Activated naive CD4-positive, alpha-beta T cell treated with Interleukin-2 at 50 U/mL for 16 hours (primary cell): Measurements from ENCODE around the gene NSD1.

ENCODE experiments used
- DNase-seq: peaks from one replicate; pipeline ENCODE4 v3.0.0-alpha.2; 2020

Gene NSD1

DNA sequence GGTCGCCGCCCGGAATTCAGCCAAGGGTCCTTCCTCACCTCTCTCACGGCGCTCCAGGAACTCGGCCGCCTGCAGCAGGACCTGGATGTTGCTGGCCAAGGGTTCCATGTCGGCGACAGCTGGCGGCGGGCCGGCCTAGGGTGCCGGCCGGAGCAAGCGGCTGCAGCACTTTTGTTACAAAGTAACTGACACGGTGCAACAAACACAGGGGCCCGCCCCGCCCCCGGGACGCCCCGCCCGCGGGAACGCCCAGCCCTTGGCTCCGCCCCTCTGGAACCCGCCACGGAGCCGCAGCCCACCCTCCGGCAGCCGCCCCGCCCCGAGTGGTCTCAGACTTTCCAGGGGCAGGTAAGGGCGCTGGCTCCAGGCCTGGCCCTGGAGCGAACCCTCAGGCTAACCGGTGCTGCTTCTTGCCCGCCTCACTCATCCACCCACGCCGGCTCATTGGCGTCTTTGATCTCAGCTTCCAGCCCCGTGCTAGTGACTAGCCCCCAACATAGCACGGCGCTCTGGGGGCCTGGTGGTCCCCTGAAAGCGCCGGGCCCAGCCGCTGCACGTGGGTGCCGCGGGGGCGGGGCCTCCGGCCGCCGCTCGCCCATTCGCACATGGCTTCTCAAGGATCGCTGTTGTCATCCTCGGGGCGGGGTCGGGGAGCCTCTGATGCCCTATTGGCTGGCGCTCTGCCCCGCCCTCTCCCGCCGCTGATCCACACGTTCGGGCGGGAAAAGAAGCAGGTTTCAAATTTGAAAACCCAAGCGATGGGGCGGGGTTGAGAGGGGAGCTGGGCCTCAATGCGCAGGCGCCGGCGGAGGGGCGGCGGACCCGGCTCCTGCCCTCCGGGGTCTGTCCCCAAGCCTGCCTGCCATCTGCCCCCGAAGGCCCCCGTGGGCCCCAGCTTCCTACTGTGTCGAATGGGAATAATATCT is 178.4 kb downstream of the NSD1 start, which contains the start of gene MXD3:
Gene MXD3, minus strand, starts transcription at position 176 of the 926 bp plus-strand sequence. Its CDS starts 68 bp downstream, at position 108.
- peak; percentile 96 for DNase-seq

DNA sequence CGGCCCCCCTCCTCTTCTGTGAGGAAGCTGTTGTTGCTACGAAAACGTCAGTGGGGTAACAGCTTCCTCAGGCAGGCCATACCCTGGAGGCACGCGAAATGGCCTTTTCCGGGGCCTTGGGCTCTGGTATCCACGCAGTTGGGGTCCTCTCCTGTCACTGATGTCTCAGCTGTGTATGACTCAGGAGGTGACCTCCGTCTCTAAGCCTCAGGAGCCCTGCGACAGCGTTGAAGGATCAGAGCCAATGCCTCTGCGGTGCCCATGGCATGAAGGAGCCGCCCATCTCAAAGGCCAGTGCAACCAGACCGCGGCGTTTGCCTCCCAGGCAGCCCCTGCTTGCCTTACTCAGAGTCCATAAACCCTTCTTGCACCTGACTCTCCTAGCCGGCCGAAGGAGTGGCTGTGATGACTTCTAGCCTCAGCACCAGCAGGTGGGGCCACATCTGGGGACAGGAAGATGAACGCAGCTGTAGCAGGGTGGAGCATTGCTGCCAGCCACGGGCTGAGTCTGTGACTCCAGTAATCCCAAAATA is 179.1 kb downstream of the NSD1 start:
- peak; percentile 23 for DNase-seq

- no peak for DNase-seq
These were observed 180.1 kb downstream of the NSD1 start for GRCh38 chr5:177313561-177314259.

DNA sequence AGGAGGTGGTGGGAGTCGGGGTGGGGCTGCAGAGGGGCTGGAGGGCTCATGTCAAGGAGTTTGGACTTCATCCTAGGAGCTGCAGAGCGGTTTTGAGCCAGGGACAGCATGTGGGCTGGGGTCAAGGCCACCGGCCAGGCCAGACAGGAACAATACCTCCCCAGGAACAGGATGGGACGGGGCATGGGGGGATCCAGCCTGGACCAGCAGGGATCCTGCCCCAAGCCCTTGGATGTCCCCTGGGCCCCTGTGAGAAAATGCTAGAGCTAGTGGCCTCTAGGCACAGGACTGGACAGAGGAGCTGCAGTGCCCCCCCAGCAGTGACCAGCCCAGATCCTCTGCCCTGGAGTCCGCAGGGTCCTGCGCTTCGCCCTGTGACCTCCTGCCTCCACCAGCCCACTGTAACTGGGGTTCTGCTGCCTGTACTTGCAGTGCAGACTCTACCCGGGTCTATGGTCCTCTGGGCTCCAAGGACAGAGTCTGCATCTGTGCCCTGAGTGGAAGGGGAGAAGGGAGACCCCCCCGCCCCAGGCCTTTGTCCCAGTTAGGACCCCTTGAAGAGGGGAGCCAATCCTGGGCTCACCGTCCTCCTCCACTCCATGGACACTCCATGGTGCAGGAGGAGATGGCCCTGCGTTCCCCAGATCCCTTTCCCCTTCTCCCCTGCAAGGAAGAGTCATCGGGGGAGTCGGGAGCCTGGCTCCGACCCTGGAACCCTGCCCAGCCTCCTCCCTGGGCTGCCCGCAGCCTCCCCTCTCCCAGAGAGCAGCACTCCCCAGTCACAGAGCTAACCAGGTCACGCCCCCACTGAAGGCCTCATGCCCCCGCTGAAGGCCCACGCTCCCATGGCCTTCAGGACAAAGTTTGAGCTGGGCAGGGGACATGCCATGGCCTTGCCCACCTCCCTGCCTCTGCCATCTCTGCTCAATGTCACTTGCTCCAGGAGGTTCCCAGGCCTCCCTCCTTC is 181.1 kb downstream of the NSD1 start:
- no peak for DNase-seq

DNA sequence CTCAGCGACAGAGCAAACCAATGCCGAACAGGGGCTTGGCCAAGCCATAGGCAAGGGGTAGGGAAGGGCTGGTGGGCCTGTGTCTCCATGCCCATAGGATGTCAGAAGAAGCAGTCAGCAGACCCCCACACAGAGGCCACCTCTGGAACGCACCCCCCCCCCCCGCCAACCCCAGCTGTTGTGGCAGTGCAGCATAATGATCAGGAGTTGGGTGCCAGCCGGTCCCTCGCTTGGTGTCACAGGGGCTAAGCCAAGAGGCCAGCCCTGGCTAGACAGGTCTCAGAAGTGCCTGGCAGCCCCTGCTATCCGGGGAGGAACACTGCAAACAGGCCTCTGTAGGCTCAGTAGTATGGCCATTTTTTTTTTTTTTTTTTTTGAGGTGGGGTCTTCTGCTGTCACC is 181.8 kb downstream of the NSD1 start:
- DNase-seq = no peak

DNA sequence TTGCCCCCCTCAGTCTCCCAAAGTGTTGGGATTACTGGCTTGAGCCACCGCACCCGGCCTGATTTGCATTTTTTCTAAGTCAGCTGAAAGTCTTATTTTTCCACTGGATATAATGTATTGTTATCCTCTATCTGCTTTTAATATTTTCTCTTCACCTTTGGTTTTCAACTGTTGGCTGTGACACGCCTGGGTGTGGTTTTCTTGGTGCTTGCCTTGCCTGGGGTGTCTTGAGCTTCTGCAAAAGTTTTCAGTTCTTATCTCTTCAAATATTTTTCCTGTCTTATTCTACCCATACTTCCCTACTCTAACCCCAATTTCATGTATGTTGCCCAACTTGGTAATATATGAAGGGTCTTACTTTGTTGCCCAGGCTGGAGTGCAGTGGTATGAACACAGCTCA is 182.4 kb downstream of the NSD1 start:
- no peak for DNase-seq

GRCh38 chr5:177317959-177318377 is 184.4 kb downstream of the NSD1 start:
- peak; percentile 80 for DNase-seq

GRCh38 chr5:177319913-177320588 is 186.5 kb downstream of the NSD1 start:
- DNase-seq = peak; percentile 16

DNA sequence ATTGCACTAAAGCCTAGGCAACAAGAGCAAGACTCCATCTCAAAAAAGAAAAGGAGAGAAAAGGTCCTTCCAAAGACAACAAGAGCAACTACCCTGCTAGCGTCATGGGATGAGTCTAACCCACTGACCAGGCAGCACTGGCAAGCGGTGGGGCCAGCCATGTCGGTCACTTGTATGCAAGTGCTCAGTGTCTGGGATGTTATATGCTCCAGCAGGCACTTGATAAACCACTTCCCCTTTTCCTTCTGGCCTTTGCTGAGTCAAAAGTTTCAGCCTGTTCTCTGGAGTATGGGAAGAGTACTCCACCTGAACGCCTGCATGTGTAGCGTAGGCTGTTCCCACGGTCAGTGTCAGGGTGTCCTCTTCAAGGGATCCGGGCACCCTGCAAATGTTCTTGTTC is 187.3 kb downstream of the NSD1 start:
- no peak for DNase-seq

- no peak for DNase-seq
These were observed 192.4 kb downstream of the NSD1 start for GRCh38 chr5:177325868-177326381.

GRCh38 chr5:177327539-177328522 is 194.3 kb downstream of the NSD1 start:
- DNase-seq = no peak

- no peak for DNase-seq
These were observed 195.1 kb downstream of the NSD1 start for GRCh38 chr5:177328545-177329231.

DNA sequence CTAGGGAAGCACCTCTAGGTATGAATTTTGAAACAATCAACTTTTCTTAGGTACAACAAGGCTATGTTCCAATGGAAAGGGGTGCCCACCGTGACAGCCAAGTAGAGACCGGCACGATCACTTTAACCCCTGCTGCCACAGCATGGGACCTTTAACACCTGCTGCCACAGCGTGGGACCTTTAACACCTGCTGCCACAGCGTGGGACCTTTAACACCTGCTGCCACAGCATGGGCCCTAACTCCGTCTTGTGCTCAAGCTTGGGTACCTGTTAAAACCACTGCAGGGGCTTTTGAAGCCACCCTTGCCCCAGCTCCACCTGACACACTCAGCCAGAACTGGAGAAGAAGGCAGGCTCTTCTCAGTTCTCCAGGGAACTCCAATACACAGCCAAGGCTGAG is 196.3 kb downstream of the NSD1 start:
- no peak for DNase-seq

- no peak for DNase-seq
These were observed 197.6 kb downstream of the NSD1 start for GRCh38 chr5:177330991-177331842.

DNA sequence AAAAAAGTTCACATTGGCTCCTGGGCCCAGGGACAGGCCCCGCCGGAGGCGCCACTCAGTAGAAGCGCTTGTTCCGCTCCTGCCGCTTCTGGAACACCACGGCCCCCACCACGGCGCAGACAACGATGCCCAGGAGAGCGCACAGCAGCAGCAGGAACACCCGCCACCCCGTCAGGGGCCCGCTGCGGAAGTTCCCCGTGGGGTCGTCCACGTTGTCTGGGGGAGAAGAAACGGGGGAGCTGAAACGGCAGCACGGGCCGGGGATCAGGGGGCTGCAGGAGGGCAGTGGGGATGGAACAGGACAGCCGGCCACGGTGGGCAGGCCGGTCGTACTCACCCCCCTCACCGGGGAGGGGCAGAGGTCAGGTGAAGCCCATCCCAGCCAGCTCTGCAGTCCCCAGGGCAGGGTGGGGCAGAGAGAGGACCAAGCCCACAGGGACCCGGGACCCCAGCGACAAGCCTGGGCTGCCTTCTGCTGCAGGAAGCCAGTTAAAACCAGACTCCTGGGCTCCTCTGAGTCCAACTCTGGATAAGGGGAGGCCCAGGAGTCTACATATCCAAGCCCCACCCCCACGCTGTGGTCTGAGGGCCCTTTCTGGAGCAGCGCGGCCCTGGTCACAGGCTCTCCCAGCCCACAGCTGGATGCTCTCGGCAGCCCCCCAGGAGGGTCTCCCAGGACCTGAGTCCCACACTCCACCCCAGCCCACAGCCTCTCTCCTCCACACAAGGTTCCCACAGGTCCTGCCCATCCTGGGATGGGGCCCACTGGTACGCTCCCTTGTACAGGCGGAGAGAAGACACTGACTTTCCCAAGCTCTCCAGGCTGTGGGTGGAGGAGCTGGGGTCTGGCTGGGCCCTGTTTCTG is 198.7 kb downstream of the NSD1 start:
- DNase-seq = no peak

DNA sequence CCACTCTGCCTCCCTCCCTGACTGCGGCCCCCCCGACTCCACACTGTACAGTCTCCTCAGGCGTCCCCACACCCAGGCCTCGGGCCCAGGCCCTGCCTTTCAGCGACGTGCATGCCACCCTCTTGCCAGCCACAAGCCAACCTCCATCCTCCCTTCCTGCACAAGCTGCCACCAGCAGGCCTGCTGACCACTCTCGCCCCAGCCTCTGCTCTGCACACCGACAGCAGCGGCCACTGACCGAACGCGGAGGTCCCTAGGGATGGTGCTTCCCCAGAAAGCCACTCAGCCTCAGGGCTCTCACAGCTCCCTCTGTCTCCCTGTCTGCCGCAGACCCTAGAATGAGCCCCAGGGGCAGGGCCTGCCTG is 199.3 kb downstream of the NSD1 start:
- no peak for DNase-seq

GRCh38 chr5:177333420-177334154 is 200.0 kb downstream of the NSD1 start:
- DNase-seq = no peak
